Testis (tissue), 2 donors: ENCODE measurements around the gene ARPC2.

ENCODE experiments used
- POLR2A ChIP-seq: fragments of 450-650 bp; IDR thresholded peaks from one replicate; pipeline ENCODE4 v1.6.1; 2017; ENCODE audit warnings: antibody characterized with exemption, mild to moderate bottlenecking, moderate library complexity
- TF ChIP-seq, protein P1 (sequence below), 3 experiments: fragments of 450-650 bp in 2 of 3; fragments of 200-600 bp in 1 of 3; sonication (generic) in 1 of 3; IDR thresholded peaks; one replicate each; pipeline ENCODE4 v1.5.1; 2016 to 2019; ENCODE audit warnings: antibody characterized with exemption in 3 of 3, mild to moderate bottlenecking in 2 of 3, moderate library complexity in 1 of 3

DNA sequence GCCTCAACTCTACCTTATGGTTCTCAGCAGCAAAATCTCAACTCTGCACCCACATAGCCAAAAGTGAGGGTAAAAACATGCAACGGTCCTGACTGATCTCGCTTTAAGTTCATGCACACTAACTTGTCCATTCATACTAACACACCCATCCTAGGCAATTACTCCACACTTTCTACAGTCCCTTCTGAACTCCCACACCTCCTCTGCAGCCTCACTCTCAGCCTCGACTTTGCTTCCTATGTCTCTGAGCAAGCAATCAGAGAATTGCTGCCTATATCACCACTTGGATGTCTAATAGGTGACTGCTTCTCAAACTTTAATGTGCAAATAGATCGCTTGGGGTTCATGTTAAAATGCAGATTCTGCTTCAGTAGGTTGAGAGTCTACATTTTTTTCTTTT is 83.2 kb downstream of the ARPC2 start:
- TF ChIP-seq, protein P1, sequence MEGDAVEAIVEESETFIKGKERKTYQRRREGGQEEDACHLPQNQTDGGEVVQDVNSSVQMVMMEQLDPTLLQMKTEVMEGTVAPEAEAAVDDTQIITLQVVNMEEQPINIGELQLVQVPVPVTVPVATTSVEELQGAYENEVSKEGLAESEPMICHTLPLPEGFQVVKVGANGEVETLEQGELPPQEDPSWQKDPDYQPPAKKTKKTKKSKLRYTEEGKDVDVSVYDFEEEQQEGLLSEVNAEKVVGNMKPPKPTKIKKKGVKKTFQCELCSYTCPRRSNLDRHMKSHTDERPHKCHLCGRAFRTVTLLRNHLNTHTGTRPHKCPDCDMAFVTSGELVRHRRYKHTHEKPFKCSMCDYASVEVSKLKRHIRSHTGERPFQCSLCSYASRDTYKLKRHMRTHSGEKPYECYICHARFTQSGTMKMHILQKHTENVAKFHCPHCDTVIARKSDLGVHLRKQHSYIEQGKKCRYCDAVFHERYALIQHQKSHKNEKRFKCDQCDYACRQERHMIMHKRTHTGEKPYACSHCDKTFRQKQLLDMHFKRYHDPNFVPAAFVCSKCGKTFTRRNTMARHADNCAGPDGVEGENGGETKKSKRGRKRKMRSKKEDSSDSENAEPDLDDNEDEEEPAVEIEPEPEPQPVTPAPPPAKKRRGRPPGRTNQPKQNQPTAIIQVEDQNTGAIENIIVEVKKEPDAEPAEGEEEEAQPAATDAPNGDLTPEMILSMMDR (IDR thresholded peaks at IDR 0.05) = no peak
- no peak for TF ChIP-seq POLR2A
